Activated CD4-positive, alpha-beta T cell treated with anti-CD3 and anti-CD28 coated beads, Interleukin-2, amount 10 ng/mL, durations not matched to agents 24 days and 14 days (primary cell): ENCODE results near the gene CASKIN1. TPM values are rescaled to one million over a fixed set of nuclear protein-coding genes. Genes with fewer than 3 reads are reported as not detected.

Experiments
- DNase-seq: peaks from one replicate; pipeline ENCODE4 v3.0.0; 2022
- H3K27ac Mint-ChIP-seq: one replicate; pipeline ENCODE4 v1.8.0; 2022; ENCODE audit warnings: mild to moderate bottlenecking, mixed read lengths
- H3K27me3 Mint-ChIP-seq: one replicate; pipeline ENCODE4 v1.8.0; 2022; ENCODE audit warnings: mixed read lengths
- H3K36me3 Mint-ChIP-seq: one replicate; pipeline ENCODE4 v1.8.0; 2022; ENCODE audit warnings: low read depth, mild to moderate bottlenecking, mixed read lengths
- H3K4me1 Mint-ChIP-seq: one replicate; pipeline ENCODE4 v1.8.0; 2021; ENCODE audit warnings: mixed read lengths
- H3K4me3 Mint-ChIP-seq: one replicate; pipeline ENCODE4 v1.8.0; 2022; ENCODE audit warnings: mild to moderate bottlenecking, moderate library complexity, mixed read lengths
- H3K9me3 Mint-ChIP-seq: one replicate; pipeline ENCODE4 v1.8.0; 2021; ENCODE audit warnings: mixed read lengths
- intact Hi-C: fragments of 100-400 bp; cut with micrococcal nuclease; formaldehyde crosslinking; loops from one replicate; pipeline ENCODE4 v1.15.1; 2023
- total RNA-seq: library from RNA; stranded (reverse); gene quantifications from 2 replicates; pipeline ENCODE4 v1.2.3, GENCODE V29; 2022

The CASKIN1 gene
- total RNA-seq, 1 donor from 2014 or later, result 2.3 TPM

DNA sequence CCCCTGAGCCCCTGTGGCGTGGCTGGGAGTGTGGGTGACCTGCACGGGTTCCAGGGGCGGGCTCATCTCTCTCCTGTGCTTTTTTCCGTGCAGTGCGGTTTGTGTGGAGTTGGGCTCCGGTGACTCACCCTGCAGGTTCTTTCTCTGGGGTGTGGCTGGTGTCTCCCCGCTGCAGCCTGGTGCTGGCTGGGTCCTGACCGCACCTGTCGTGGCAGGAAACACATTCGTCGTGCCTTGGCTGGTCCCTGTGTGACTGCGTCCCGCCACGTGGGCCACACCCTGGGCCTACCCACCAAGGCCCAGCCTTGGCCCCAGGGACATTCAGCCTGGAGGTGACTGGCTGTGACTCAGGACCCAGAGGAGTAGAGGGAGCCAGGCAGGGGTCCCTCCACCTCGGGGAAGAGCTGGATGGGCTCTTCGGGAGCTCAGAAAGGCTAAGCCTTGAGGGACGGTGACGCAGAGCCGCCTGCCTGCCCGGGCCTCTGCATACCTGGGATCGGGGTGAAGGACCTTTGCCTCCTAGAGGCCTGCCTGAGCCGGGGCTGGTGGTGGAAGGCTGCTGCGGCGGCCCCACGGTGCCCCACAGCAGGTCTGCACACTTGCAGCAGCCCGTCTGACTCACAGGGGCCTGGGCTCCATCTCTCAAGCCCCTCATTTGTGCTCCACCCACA, 33.1 kb downstream of the CASKIN1 start:
- H3K9me3 Mint-ChIP-seq, result no peaks in the 10 kb centered on the region
- H3K27ac Mint-ChIP-seq, result no peak overlapping the region
- H3K4me3 Mint-ChIP-seq, result no peak overlapping the region
- no peaks in the 10 kb centered on the region for H3K27me3 Mint-ChIP-seq
- intact Hi-C loops, result no loop called here
- peaks cover 20% of the 10 kb centered on the region for H3K36me3 Mint-ChIP-seq
- H3K4me1 Mint-ChIP-seq, result peaks cover 5% of the 10 kb centered on the region
- no peak for DNase-seq

DNA sequence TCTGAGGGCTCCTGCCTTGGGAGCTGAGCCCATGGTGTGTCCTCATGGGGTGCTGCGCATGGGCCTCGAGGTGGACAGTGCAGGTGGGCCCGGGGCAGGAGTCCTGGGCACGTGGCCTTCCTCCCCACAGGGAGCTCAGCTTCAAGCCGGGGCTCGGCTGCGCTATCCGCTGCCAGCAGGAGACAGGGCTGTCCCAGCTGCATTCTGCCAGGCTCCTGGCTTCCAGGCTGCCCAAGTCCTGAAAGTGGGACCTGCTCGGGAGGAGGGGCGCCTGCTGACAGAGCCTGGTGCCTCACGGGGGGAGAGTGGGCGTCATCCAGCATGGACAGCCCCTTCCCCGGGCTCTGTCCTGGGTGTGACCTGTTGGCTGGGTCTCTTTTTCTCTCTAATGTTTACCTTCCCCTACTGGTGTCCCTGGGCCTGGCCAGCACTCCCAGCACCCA, 33.7 kb downstream of the CASKIN1 start:
- intact Hi-C loops, result no loop called here
- Mint-ChIP-seq H3K4me3 (no peak overlapping the region), H3K27me3 (no peaks in the 10 kb centered on the region), H3K36me3 (peaks cover 18% of the 10 kb centered on the region), H3K4me1 (peaks cover 9% of the 10 kb centered on the region), H3K9me3 (no peaks in the 10 kb centered on the region), H3K27ac (no peak overlapping the region)
- no peak for DNase-seq

DNA sequence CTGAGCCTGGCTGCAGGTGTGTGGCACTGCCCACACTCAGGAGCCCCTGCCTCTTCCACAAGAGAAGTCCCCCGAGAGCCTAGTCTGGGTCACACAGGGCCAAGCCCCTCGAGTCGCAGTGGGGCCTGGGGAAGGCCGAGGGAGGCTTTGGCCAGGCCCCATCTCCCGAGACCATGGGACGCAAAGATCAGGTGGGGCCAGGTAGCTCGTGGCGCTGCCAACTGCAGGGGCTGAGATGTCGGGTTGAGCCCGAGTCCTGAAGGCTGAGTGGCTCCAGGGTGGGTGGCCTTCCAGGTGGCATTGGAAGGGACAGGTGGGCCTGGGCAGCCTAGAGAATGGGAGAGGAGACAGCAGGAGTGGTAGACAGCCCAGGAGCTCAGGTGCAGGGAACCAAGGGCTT, 34.5 kb downstream of the CASKIN1 start:
- no peaks in the 10 kb centered on the region for H3K27me3 Mint-ChIP-seq

DNA sequence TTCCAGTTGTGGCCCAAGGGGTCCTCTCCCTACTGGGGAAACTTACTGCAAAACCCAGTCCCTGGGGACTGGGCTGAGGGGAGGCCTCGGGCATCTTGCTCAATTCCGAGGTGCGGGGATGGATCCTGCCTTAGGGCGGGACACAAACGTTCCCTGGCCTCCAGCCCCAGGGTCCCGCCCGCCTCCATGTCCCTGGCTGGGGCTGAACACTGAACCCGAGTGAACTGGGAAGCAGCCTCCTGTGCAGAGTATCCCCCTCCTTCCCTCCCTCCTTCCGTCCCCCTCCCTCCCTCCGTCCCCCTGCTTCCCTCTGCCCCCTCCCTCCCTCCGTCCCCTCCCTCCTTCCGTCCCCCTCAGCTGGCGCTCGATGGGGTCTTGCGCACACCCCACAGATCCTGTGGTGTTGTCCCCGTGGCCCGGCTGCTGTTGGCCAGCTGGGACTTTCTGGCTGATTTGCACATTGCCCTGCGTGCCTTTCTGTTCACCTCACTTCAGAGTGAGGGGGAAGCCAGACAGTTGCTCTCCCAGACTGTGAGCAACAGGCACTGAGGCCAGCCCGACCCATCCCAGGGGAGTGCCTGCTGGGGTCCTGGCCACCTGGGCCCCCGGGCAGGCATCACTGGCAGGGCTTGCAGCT, 35.4 kb downstream of the CASKIN1 start:
- Mint-ChIP-seq H3K4me3 (no peak overlapping the region), H3K4me1 (peaks cover 21% of the 10 kb centered on the region), H3K27me3 (no peaks in the 10 kb centered on the region), H3K36me3 (peaks cover 15% of the 10 kb centered on the region), H3K9me3 (no peaks in the 10 kb centered on the region), H3K27ac (no peak overlapping the region)
- DNase-seq, result no peak
- intact Hi-C loops, result no loop called here

More for the DNA sequence above, 34.5 kb downstream of the CASKIN1 start:
- no peak overlapping the region for H3K27ac Mint-ChIP-seq
- intact Hi-C loops, result no loop called here
- DNase-seq, result no peak
- H3K9me3 Mint-ChIP-seq, result no peaks in the 10 kb centered on the region
- peaks cover 18% of the 10 kb centered on the region for H3K36me3 Mint-ChIP-seq
- no peak overlapping the region for H3K4me3 Mint-ChIP-seq
- H3K4me1 Mint-ChIP-seq, result peaks cover 14% of the 10 kb centered on the region

DNA sequence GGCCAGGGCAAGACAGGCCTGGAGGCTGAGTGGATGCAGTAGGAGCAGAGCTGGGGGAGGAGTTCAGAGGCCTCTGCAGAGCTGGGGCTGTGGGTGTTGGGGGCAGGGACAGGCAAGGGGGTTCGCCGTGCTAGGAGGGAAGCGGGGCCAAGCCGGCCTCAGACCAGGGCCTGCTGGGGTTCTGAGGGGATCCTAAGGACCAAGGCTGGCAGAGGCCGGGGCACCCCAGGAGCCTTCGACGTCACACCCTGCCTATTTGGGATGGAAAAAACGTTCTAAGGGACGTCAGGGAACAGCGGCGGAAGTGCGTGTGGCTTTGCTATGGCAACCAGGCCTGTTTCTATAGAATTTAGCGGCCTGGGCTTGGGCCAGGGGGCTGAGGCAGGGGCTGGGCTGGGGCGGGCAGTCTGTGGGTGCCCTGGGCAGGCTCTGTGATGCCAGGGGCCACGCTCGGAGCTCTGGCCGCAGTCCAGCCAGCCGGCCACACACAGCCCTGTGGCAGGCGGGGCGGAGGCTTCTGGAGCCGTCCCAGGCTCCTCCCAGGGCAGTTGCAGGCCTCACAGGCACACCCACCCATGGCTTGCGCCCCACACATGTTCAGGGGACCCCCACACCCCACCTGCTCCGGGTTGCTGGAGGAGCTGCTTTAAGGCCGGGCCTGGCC, 37.1 kb downstream of the CASKIN1 start:
- Mint-ChIP-seq H3K36me3 (peaks cover 22% of the 10 kb centered on the region), H3K4me3 (no peak overlapping the region), H3K27me3 (no peaks in the 10 kb centered on the region), H3K4me1 (peaks cover 24% of the 10 kb centered on the region), H3K9me3 (no peaks in the 10 kb centered on the region), H3K27ac (no peak overlapping the region)
- intact Hi-C loops, result loop anchor here (5.0 kb wide), 3 partner anchors 93 to 593 kb away; partner anchors contain the start of genes ATP6V0C, ECI1 and SRRM2
- DNase-seq, result no peak

DNA sequence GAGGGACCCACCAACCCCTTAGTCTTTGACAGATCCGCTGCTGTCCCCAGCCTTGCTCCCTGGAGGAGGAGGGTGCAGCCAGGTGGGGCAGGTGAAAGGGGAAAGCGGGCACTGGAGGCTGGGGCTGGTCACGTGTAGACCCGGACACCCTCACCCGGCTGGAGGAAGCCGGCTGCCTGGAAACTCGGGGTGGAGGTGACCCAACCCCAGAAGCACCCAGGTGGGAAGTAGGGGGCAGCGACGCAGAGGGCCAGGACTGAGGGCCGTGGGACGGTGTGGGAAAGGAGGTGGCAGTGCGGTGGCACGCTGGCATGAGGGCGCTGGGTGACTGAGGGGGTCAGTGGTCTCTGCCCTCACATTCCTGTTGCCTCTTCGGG, 38.2 kb downstream of the CASKIN1 start:
- H3K4me1 Mint-ChIP-seq, result peaks cover 24% of the 10 kb centered on the region
- H3K4me3 Mint-ChIP-seq, result no peak overlapping the region
- H3K9me3 Mint-ChIP-seq, result no peaks in the 10 kb centered on the region
- H3K36me3 Mint-ChIP-seq, result peaks cover 31% of the 10 kb centered on the region
- intact Hi-C loops, result loop anchor here (5.0 kb wide), 3 partner anchors 94 to 594 kb away; partner anchors contain the start of genes ATP6V0C, ECI1 and SRRM2
- no peak for DNase-seq
- H3K27ac Mint-ChIP-seq, result no peak overlapping the region
- no peaks in the 10 kb centered on the region for H3K27me3 Mint-ChIP-seq

DNA sequence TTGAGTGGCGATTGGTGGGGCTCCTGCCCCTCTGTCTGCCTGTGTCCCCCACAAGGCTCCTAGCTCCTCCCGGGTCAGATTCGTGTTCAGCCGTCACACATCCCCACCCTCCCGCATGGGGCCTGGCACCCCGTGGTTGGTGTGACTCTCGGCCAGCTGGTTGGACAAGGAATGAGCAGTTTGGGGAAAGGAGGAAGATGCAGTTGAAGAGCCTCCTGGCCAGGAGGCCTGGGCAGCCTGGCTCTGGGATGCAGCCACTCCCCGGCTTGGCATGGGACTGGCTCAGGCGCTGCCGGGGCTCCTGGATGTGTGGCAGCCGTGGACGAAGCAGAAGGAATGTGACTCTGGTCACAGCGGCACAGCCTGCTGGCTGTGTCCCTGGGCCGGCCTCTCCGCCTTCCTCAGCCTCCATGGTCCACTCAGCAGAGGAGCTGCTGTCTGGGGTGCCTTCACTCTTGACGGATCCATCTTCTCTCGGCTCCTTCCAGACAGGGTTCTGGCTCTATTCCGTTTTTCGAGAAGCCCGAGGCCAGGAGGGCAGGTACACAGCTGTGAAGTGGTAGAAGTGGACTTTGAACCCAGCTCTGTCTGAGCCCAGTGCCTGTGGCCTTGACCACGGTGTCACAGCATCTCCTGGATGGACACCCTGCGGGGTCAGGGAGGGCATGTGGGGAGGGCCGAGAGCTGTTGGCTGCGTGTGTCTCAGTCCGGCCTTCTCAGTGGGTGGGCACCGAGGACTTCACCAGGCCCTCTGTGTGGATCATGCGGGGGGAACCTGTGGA, 38.7 kb downstream of the CASKIN1 start:
- H3K36me3 Mint-ChIP-seq, result peaks cover 35% of the 10 kb centered on the region
- H3K9me3 Mint-ChIP-seq, result no peaks in the 10 kb centered on the region
- intact Hi-C loops, result loop anchor here (5.0 kb wide), 3 partner anchors 95 to 595 kb away; partner anchors contain the start of genes ATP6V0C, ECI1 and SRRM2
- peak overlapping the region; percentile 92 for H3K4me3 Mint-ChIP-seq
- no peak for DNase-seq
- H3K27me3 Mint-ChIP-seq, result no peaks in the 10 kb centered on the region
- H3K27ac Mint-ChIP-seq, result peak overlapping the region; percentile 94
- H3K4me1 Mint-ChIP-seq, result peaks cover 24% of the 10 kb centered on the region

DNA sequence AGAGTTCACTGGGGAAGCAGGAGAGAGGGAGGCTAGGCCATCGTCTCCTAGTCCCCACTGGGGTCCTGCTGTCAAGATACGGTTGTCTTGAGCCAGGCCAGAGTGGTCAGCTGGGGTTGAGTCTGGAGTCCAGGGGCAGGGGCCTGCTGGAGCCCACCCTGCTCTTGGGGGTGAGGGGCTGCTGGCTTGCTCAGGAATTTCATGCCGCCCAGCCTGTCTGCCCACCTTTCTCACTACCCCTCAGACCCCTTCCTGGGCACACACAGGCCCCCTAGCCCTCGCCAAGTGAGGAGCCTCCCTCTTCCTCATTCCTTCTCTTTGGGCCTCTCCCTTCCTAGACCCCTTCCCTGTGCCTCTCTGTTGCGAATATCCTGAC, 39.6 kb downstream of the CASKIN1 start:
- Mint-ChIP-seq H3K36me3 (peaks cover 39% of the 10 kb centered on the region), H3K27ac (peak overlapping the region; percentile 94), H3K4me1 (peaks cover 24% of the 10 kb centered on the region), H3K9me3 (no peaks in the 10 kb centered on the region), H3K27me3 (no peaks in the 10 kb centered on the region), H3K4me3 (peak overlapping the region; percentile 92)
- DNase-seq, result no peak
- intact Hi-C loops, result loop anchor here (5.0 kb wide), 3 partner anchors 95 to 595 kb away; partner anchors contain the start of genes ATP6V0C, ECI1 and SRRM2

DNA sequence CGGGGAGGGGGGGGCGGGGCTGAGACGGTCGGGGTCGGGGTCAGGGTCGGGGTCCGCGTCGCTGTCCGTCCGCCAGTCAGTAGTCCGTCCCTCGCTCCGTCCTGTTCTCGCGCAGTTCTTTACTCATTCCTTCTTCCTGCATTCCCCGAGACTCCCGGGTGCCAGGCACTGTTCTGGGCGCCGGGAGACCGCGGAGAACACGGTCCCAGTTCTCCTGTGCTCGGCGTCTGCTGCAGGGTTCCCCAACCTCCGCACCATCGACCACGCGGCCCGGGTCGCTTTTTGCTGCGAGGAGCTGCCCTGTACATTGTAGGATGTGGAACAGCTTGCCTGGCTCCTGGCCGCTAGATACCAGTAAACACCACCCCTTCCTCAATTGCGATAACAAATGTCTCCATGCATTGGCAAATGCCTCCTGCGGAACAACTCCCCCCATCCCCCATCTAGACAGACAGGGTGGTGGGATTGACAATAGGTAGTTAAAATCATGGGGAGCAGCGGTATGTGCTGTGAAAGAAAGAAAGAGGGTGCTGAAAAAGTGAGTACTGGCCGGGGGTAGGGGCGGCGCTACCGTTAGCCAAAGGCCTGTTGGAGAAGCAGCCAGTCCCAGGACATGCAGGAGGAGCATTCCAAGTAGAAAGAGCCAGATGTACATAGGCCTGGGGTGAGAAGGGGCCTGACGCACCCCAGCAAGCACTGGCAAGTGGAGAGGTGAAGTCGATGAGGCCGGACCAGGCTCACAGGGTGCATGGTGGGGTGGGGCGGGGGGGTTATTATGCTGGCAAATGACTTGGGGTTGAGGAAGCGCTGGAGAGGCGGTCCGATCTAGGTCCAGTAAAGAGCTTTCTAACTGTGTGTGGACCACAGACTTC, 40.2 kb downstream of the CASKIN1 start:
- no peaks in the 10 kb centered on the region for H3K9me3 Mint-ChIP-seq

DNA sequence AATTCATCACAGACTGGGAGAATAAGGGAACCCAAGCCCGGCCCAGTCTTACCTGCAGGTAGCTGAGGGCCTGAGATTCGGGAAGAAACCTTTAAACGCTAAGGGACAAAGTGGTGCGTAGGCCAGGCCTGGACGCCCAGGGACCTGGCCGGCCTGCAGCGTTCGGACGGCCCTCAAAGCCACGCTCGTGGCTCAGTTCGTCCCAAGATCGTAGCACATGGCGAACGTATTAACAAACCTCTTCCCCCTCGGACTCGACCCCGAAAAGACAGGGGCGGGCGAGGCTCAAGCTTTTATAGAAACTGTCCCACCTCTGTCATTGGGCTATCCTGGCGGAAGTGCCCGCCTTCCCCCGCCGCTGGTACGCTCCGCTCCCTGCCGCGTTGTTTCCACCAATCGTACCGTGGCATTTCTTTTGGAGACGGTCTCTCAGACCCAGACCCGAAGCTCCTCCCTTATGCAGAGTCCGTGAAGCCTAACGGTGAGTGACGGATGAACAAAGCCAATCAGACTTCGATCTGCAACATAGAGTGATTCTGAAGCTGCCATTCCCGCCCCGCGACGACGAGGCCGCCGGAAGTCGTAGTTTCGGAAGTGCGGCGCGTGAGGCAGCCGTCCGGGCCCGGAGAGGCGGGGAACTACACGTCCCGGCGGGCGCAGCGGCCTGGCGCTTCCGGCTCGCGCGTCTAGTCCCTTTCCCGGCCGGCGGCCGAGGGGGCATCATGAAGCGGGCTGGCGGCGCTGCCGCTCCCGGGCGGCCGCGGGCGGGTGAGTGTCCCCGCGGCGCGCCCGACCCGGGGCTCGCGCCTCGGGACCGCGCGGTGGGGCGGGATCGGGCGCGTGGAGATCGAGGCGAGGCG, 41.1 kb downstream of the CASKIN1 start, which contains the start of gene TRAF7:
Gene TRAF7 (plus strand): TSS at position 692 of the 860 bp plus-strand sequence. CDS start 8,139 bp downstream, outside the sequence.
- H3K27me3 Mint-ChIP-seq, result no peaks in the 10 kb centered on the region
- H3K27ac Mint-ChIP-seq, result peak within 1 kb of the TSS; percentile 94
- peak within 1 kb of the TSS; percentile 92 for H3K4me3 Mint-ChIP-seq
- no peaks in the 10 kb centered on the region for H3K9me3 Mint-ChIP-seq
- H3K4me1 Mint-ChIP-seq, result peaks cover 28% of the 10 kb centered on the region
- H3K36me3 Mint-ChIP-seq, result peaks cover 47% of the 10 kb centered on the region
- intact Hi-C loops, result loop anchor here (1.0 to 5.0 kb wide), 8 partner anchors 59 to 597 kb away; partner anchors contain the start of genes ATP6V0C, E4F1, ECI1 and NTHL1
- peak; percentile 99 for DNase-seq

More for the DNA sequence above, 40.2 kb downstream of the CASKIN1 start:
- Mint-ChIP-seq H3K4me1 (peaks cover 26% of the 10 kb centered on the region), H3K27ac (peak overlapping the region; percentile 94), H3K36me3 (peaks cover 44% of the 10 kb centered on the region), H3K27me3 (no peaks in the 10 kb centered on the region), H3K4me3 (peak overlapping the region; percentile 92)
- DNase-seq, result peak; percentile 71
- intact Hi-C loops, result loop anchor here (1.0 to 5.0 kb wide), 8 partner anchors 59 to 596 kb away; partner anchors contain the start of genes ATP6V0C, E4F1, ECI1 and NTHL1

DNA sequence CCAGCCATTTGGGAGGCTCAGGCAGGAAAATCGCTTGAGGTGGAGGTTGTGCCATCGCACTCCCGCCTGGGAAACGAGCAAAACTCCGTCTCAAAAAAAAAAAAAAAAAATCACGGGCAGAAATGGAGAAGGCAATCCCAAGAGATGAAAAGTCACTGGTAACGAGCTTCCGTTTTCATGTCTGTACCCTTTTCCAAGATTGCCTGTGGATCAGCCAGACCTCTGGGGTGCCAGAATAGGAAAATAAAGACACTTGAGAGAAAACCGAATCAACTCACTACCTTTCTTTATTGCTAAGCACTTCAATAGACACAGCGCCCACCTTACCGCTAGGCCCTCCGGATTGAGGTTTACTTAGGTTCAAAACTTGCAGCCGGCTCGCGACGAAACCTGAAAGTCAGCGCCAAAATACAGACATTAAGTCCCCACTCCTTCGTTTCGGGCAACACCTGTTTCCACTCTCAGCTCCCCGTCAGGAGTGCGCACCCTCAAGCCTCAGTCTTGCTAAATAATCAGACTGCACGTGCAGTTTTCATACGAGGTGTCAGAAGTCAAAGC, 41.8 kb downstream of the CASKIN1 start:
- Mint-ChIP-seq H3K36me3 (peaks cover 47% of the 10 kb centered on the region), H3K27ac (peak overlapping the region; percentile 92), H3K4me3 (peak overlapping the region; percentile 92), H3K9me3 (no peaks in the 10 kb centered on the region), H3K4me1 (peaks cover 32% of the 10 kb centered on the region), H3K27me3 (peaks cover 2% of the 10 kb centered on the region)
- intact Hi-C loops, result loop anchor here (1.0 to 5.0 kb wide), 8 partner anchors 60 to 598 kb away; partner anchors contain the start of genes ATP6V0C, E4F1, ECI1 and NTHL1
- DNase-seq, result no peak
